Neural cell (in vitro differentiated cells): Measurements from ENCODE around the gene CFAP45.

Experiments used
- EP300 ChIP-seq: fragments of 450-650 bp; conservative IDR thresholded peaks from 2 replicates; pipeline ENCODE4 v1.6.1; 2014; ENCODE audit warnings: antibody characterized with exemption, mild to moderate bottlenecking, moderate library complexity; ENCODE audit not compliant: poor library complexity, severe bottlenecking
- EZH2 ChIP-seq: fragments of 200-600, 300-800 bp; shearing (Covaris generic), sonication (generic); IDR thresholded peaks from 2 replicates; pipeline ENCODE4 v1.6.1; 2014; ENCODE audit warnings: antibody characterized with exemption, low read length, borderline replicate concordance, mild to moderate bottlenecking; ENCODE audit not compliant: insufficient read depth, poor library complexity, severe bottlenecking
- POLR2AphosphoS5 ChIP-seq: IDR thresholded peaks from 2 replicates; pipeline ENCODE4 v1.6.1; 2012
- RAD21 ChIP-seq: fragments of 450-650 bp; conservative IDR thresholded peaks from 2 replicates; pipeline ENCODE4 v1.6.1; 2014; ENCODE audit warnings: antibody characterized with exemption, mild to moderate bottlenecking, moderate library complexity
- SMC3 ChIP-seq: fragments of 450-650 bp; conservative IDR thresholded peaks from 2 replicates; pipeline ENCODE4 v1.6.1; 2014; ENCODE audit warnings: antibody characterized with exemption, mild to moderate bottlenecking, moderate library complexity; ENCODE audit not compliant: poor library complexity
- TAF1 ChIP-seq: IDR thresholded peaks from 2 replicates; pipeline ENCODE4 v1.6.1; 2012; ENCODE audit warnings: low read depth
- TF ChIP-seq, protein P1 (sequence below): fragments of 450-650 bp; IDR thresholded peaks from 2 replicates; pipeline ENCODE4 v1.5.1; 2014; ENCODE audit warnings: antibody characterized with exemption, mild to moderate bottlenecking, moderate library complexity; ENCODE audit not compliant: poor library complexity, severe bottlenecking
- TF ChIP-seq, protein P2 (sequence below): IDR thresholded peaks from 2 replicates; pipeline ENCODE4 v1.6.1; 2012; ENCODE audit warnings: borderline replicate concordance

DNA sequence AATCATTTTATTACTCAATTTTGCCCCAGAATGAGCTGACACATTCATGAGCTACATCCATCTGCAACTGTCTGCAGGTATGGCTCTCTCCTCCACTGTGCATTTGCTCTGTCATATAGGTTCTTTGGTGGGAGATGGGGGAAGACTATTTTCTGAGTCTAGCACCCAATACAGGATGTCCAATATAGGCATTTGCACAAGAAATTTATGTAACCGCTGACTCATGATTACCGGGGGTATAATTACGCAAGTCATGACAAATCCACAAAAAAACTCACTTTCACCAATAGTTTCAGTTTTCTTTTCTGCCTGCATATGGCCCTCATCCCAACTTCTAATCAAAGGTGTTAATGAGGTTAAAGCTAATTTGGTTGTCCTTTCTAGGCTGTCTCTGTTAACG is 20.0 kb downstream of the CFAP45 start:
- TF ChIP-seq TAF1 = no peak
- TF ChIP-seq, protein P1, sequence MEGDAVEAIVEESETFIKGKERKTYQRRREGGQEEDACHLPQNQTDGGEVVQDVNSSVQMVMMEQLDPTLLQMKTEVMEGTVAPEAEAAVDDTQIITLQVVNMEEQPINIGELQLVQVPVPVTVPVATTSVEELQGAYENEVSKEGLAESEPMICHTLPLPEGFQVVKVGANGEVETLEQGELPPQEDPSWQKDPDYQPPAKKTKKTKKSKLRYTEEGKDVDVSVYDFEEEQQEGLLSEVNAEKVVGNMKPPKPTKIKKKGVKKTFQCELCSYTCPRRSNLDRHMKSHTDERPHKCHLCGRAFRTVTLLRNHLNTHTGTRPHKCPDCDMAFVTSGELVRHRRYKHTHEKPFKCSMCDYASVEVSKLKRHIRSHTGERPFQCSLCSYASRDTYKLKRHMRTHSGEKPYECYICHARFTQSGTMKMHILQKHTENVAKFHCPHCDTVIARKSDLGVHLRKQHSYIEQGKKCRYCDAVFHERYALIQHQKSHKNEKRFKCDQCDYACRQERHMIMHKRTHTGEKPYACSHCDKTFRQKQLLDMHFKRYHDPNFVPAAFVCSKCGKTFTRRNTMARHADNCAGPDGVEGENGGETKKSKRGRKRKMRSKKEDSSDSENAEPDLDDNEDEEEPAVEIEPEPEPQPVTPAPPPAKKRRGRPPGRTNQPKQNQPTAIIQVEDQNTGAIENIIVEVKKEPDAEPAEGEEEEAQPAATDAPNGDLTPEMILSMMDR = no peak
- TF ChIP-seq POLR2AphosphoS5 = no peak
- TF ChIP-seq, protein P2, sequence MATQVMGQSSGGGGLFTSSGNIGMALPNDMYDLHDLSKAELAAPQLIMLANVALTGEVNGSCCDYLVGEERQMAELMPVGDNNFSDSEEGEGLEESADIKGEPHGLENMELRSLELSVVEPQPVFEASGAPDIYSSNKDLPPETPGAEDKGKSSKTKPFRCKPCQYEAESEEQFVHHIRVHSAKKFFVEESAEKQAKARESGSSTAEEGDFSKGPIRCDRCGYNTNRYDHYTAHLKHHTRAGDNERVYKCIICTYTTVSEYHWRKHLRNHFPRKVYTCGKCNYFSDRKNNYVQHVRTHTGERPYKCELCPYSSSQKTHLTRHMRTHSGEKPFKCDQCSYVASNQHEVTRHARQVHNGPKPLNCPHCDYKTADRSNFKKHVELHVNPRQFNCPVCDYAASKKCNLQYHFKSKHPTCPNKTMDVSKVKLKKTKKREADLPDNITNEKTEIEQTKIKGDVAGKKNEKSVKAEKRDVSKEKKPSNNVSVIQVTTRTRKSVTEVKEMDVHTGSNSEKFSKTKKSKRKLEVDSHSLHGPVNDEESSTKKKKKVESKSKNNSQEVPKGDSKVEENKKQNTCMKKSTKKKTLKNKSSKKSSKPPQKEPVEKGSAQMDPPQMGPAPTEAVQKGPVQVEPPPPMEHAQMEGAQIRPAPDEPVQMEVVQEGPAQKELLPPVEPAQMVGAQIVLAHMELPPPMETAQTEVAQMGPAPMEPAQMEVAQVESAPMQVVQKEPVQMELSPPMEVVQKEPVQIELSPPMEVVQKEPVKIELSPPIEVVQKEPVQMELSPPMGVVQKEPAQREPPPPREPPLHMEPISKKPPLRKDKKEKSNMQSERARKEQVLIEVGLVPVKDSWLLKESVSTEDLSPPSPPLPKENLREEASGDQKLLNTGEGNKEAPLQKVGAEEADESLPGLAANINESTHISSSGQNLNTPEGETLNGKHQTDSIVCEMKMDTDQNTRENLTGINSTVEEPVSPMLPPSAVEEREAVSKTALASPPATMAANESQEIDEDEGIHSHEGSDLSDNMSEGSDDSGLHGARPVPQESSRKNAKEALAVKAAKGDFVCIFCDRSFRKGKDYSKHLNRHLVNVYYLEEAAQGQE = no peak
- no peak for TF ChIP-seq EZH2
- TF ChIP-seq SMC3 = no peak
- no peak for TF ChIP-seq RAD21
- no peak for TF ChIP-seq EP300
